CD4-positive, alpha-beta T cell treated with Interleukin-6 for 4 hours (primary cell): ENCODE measurements around the gene SDHC.
A peak's percentile ranks its signal among the peaks of the same experiment; 100 is the strongest.
"Not testable (repeated sequence)": the region's sequence is repeated elsewhere in the genome, so short reads cannot be mapped to it uniquely, and the experiment has no call there.

ENCODE experiments used
- DNase-seq: peaks from one replicate; pipeline ENCODE4 v3.0.0-alpha.2; 2020; ENCODE audit warnings: mixed read lengths

The SDHC gene

DNA sequence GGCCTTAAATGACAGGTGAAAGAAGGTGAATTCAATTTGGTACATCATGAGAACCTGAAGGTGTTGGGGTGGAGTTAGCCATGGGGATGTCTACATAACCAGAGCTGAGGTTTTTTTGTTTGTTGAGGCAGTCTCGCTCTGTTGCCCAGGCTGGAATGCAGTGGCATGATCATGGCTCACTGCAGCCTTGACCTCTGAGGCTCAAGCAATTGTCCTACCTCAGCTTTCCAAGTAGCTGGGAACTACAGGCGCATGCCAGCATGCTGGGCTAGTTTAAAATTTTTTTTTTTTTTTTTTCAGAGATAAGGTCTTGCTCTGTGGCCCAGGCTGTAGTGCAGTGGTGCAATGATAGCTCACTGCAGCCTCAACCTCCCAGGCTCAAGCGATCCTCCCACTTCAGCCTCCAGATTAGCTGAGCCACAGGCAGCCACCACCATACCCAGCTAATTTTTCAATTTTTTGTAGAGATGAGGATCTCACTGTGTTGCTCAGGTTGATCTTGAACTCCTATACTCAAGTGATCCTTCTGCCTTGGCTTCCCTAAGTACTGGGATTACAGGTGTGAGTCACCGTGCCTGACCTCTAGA is 2.5 kb upstream of the SDHC start:
- no peak for DNase-seq

DNA sequence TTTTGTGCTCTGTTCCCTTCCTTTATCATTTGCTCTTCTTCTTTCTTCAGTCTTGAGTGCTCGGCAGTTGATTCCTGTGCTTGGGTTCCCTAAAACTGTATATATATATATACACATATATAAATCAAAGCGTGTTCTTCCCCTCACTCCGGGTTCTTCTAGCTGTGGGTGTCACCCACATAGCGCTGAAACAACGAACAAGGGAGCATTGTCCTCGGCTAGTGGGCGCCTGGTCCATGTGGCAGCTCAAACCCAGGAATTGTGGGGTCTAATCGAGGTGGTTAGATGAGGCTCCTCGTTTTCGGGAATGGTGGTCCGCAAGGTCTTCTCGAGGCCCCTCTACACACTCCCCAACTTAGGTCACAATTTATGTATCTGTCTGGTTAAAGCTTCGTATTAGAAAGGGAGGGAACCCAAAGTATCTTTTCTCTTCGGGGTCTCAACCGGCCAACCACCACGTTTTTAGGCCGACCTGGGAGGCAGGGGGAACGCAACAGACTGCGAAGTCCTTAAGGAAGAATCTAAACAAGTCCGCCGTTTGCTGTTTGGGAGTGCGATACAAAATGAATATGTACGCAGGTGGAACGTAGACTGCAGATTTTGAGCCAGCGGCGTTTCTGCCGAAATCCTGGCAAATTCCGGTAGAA is 504 bp upstream of the SDHC start:
- DNase-seq = peak; percentile 11

DNA sequence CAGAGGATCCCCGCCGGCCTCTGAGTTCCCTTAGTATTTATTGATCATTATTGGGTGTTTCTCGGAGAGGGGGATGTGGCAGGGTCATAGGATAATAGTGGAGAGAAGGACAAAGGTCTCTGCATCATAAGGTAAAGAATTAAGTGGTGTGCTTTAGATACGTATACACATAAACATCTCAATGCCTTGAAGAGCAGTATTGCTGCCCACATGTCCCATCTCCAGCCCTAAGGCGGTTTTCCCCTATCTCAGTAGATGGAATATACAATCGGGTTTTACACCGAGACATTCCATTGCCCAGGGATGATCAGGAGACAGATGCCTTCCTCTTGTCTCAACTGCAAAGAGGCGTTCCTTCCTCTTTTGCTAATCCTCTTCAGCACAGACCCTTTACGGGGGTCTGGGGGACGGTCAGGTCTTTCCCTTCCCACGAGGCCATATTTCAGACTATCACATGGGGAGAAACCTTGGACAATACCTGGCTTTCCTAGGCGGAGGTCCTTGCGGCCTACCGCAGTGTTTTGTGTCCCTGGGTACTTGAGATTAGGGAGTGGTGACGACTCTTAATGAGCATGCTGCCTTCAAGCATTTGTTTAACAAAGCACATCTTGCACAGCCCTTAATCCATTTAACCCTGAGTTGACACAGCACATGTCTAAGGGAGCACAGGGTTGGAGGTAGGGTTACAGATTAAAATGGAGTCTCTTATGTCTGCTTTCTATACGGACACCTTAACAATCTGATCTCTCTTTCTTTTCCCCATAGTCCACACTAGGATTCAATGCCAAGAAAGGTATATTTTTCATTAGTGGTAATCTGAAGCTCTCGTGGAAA is 1.9 kb downstream of the SDHC start:
- DNase-seq = not testable (repeated sequence)

DNA sequence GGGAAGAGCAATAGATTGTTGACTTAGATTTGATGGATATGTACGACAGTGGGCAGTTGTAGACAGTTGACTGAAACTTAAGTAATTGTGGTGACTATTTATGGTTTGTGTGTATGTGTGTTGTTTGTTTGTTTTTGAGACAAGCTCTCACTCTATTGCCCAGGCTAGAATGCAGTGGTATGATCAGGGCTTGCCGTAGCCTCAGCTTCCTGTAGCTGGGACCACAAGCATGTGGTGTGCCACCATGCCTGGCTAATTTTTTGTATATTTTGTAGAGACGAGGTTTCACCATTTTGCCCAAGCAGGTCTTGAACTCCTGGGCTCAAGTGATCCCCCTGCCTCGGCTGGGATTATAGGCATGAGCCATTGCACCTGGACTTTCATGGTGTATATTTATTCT is 9.8 kb downstream of the SDHC start:
- DNase-seq = no peak

DNA sequence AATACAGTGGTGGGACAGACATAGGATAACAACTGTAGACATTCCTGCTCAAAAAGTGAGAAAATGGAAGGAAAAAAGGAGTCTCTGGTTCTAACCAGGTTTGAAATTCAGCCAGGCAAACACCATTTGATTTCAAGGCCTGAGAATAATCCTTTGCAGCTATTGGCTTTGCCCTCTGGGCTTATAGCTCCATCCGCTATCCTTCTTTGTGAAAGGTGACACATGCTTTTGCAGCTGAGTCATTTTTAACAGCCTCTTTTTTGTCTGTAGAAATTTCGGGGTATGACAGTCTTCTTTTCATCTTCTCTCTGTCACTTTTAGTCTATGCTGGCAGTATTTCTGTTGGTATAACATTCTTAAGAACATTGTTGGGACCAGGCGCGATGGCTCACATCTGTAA is 16.2 kb downstream of the SDHC start:
- DNase-seq = no peak

DNA sequence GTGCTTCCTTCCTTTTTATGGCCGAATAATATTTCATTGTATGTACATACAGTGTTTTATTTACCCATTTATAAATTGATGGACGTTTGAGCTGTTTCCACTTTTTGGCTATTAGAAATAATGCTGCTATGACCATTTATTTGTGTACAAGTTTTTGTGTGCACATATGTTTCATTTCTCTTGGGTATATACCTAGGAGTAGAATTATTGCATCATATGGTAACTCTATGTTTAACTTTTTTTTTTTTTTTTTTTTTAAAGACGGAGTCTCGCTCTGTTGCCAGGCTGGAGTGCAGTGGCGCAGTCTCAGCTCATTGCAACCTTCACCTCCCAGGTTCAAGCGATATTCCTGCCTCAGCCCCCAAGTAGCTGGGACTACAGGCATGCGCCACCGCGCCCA is 19.0 kb downstream of the SDHC start:
- DNase-seq = no peak

DNA sequence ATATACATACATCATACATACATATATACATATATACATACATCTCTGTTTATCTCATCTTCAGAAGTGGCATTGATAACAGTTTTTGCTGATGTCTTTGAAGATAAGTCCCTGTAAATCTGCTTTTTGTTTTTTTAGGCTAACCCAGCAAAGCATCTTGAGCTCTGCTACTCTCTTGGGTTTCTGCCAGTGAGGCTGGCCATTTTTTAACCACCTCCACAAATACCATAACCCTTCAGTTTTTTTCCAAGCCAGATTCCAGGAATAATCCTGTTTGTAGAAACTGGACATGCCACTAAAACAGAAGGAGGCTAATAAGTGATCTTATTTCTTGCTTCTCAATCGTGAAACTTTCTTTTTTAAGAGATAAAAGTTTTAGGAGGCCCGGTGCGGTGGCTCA is 21.6 kb downstream of the SDHC start:
- no peak for DNase-seq

DNA sequence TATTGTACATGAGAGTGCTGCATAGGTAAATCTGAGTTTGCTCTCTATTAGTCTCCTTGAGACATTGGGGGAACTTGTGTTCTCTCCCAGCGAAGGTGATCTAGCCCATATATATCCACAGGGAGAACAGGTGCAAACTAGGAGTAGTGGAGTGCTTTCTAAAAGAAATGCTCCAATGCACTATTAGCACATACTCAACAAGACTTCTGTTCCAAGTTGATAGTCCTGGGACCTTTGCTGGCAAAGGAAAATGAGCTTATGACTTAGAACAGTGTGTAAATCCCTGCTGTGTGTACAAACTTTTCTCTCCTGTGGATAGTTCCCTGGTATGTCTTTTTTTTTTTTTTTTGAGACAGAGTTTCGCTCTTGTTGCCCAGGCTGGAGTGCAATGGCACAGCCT is 28.0 kb downstream of the SDHC start:
- no peak for DNase-seq

DNA sequence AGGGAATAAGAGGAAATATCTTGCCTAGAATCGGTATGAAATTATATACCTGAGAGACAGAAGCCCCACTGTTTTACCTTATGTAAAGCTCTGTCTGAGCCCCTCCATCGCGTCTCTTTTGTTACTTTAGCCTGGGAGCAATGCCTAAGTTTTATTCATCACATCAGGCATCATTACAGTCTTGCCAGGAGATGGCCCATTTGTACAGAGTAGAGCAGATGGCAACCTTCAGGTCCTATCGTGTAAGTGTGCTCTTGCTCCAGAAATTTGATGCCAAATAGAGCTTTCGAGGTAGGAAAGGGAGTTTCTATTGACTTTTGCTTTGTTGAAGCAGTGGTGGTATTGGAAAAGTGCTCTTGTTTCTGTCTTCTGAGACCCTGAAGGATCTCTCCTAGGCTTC is 28.6 kb downstream of the SDHC start:
- DNase-seq = no peak

DNA sequence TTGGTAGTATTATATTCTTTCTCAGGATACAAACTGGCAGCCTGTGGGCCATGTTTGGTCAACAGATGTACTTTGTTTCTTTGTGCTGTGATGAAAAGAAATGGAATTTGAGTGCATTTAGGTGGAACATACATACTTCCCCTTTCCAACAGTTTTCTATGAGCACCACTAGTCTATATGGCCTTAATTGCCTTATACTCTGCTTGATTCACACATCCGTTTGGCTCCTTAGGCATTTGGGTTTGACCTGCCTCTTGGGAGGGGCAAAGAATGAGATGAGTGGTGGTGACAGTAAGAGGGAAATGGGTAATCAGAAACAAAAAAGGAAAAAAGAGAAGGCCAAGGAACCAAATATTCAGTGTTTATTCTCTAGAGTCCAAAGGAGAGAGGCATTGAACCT is 36.5 kb downstream of the SDHC start:
- DNase-seq = no peak

DNA sequence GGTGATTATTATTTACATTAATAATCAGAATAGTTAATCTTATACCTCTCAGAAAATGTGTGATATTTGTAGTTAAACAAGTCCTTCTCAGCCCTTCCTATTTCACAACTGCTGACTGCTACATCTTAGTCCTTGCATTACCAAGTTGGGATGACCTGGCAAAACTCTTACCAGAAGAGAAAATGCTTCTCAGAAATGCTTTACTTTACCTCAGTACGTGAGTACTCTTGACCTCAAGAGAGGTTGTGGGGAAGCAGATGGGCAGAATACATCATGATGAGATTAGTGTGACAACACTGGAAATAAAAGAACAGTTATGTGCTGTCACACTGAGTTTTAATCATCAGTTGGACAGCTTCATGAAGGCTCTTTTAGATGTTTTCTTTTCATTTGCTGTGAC is 37.3 kb downstream of the SDHC start:
- no peak for DNase-seq

DNA sequence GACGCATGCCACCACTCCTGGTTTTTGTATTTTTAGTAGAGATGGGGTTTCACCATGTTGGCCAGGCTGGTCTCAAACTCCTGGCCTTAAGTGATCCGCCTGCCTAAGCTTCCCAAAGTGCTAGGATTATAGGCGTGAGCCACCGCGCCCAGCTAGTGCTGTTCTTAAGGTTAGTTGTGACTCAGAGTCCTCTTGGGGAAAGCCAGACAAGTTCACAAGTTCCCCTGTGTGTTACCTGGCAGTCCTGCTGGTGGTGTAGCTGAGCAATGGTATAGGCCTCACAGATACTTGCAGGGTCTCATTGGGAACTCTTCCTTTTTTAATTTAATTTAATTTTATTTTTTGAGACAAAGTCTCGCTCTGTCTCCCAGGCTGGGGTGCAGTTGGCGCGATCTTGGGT is 42.9 kb downstream of the SDHC start:
- DNase-seq = no peak

DNA sequence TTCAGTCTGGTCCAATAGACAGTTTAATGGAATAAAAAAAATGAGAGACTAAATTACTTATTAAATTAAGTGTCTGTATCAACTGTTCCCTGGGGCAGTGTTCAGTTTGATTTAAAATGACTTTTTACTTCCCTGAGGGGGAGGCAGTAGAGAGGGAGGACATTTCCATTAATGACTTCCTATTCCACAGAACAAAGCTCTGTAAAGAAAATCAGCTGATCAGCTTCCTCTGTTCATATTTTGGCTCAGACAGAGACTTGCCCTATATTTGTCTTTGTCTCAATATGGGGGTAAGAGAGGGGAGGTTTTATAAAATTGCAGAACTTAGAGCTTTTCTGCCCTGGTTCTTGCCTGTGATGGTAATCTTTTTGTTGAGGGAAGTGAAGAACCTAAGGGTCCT is 45.1 kb downstream of the SDHC start:
- DNase-seq = no peak

DNA sequence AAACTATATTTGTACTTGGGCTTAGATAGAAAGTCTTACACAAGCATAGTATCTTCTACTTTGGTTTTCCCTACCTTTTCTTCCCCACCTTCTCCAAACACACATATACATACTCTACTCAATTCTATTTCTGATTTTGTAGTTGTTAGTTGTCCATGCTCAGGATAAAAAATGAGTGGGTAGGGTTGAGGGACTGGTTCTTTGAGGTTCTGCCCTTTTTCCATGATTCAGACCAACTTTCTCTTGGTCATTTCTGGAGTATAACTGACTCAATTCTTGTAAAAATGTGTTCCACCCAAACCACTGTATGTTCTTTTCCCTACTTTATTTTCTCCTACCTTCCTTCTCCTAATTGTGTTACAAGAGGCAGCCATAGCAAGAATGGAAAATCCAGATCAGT is 50.2 kb downstream of the SDHC start:
- DNase-seq = no peak

DNA sequence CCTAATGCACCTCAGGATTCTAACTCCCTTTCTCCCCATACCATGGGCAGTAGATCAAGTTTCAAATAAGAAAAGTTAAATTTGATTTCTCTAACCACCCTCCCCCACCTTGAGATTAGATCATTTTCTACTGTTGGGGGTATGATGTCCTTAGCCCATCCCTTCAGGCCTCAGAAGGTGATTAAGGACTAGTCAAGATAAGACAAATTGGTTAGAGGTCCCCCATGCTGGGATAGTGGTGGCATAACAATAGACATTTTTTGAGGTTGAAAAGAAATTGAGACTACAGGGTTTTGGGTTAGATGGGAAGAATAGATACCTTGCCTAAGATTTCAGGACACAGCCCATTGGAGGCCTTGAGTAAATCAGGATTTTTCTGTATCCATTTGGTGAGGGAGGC is 51.0 kb downstream of the SDHC start:
- DNase-seq = no peak

DNA sequence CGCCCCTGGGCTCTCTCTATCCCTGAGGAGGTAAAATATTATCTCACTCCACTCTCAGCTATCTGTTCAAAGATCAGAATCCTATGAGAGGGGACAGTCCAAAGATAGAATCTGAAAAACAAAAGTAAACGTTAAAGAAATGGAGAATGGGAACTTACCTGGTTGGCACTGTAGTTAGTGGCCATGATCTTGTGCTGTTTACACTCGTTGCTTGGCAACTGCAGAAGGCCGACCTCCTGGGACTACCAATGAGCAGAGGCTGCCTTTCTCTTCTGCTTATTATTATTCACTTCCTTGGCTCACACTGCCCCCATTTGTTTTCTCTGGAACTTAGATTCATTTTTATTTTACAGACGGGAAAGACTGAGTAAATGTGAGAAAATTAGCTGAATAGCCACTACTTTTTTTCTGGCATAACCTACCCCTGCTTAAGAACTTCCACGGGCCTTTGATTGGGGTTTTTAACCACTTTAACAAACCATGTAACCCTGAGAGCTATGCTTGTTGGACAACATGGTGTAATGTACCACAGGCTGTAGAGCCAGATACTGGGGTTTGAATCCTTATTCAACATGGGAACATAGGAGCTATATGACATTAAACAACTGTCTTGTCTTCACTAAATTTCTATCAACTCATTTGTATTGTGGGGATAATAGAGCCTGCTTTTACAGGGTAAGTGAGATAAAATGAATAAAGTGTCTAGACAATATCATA is 53.7 kb downstream of the SDHC start, which contains the start of gene CFAP126:
Gene CFAP126 (minus strand): TSS at position 193 of the 717 bp plus-strand sequence. CDS start 8 bp downstream, at position 185.
- DNase-seq = peak; percentile 51

DNA sequence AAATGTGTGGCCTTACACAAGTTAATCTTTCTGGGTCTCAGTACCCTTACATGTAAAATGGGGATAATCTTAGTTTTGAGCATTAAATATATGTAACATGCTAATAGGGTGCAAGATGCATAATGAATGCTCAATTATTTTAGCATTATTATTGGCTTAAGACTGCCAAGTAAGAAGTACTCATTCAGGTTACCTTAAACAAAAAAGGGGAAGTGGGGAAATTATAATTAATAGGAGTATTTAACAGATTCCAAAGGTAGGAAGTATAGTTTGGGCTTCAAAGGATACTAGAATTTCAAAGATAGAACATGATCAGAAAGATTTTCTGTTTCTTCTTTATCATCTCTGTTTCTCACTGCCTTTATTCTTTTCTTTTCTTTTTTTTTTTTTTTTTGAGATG is 59.3 kb downstream of the SDHC start:
- no peak for DNase-seq

DNA sequence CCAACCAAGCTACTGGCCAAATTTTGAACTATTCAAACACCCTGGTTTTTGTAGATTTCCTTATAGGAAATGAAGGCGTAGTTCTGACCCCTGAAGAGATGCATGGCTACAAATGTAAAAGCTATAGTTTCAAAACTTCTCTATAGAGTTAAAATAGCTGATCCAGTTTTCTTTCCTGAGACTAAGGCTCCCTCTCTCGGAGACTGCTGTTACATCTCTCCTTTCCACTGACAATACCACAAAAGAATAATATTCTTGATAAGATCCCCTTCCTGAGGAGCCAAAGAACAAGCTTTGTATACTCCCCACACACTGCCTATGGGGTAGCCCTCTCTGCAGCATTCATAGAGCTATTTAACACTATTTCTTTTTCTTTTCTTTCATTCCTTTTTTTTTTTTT is 60.2 kb downstream of the SDHC start:
- no peak for DNase-seq

DNA sequence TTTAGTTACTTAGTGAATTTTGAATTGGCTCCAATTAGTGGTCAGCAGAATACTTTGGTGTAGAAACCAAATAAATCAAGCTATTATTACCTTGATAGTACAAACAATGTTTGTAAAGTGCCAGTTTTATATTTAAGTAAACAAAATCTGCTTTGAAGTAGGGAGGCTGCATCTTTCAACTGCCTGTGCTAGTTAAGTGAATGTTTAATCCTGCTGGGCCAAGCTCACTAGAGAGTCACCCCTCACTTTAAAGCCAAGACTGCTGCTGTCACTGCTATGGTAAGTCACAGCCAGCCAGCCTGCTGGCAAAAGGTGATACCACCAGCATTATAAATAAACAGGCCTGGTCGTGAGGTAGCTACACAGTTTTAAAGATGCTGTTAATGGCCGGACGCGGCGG is 63.8 kb downstream of the SDHC start:
- DNase-seq = no peak

DNA sequence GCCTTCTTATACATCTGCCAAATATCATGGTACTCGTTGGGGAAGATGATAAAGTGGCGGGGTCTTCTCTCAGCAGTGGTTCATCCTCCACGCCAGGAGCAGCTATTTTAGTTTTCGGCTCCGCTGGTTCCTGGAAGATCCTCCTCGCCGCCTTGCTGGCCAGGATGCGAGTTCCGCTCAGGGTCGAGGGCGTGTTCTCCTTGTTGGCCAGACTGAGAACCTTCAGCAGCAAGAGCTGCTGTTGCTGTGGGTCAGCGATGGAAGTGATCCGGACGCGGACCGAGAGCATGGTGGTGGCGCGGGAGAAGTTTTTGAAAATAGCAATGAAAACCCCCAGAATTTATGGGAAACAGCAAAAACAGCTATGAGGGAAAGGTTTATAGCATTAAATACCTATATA is 64.9 kb downstream of the SDHC start:
- DNase-seq = no peak

DNA sequence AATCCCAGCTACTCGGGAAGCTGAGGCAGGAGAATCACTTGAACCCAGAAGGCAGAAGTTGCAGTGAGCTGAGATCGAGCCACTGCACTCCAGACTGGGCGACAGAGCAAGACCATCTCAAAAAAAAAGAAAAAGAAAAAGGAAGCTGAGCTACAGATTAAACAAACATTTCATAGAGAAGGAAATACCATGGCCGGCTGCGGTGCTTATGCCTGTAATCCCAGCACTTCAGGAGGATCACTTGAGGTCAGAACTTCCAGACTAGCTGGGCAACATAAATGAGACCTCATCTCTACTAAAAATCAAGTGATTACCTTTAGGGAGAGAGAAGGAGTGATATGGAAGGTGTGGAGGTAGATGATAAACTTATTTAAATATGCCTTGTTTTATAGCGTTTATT is 67.5 kb downstream of the SDHC start:
- DNase-seq = no peak

DNA sequence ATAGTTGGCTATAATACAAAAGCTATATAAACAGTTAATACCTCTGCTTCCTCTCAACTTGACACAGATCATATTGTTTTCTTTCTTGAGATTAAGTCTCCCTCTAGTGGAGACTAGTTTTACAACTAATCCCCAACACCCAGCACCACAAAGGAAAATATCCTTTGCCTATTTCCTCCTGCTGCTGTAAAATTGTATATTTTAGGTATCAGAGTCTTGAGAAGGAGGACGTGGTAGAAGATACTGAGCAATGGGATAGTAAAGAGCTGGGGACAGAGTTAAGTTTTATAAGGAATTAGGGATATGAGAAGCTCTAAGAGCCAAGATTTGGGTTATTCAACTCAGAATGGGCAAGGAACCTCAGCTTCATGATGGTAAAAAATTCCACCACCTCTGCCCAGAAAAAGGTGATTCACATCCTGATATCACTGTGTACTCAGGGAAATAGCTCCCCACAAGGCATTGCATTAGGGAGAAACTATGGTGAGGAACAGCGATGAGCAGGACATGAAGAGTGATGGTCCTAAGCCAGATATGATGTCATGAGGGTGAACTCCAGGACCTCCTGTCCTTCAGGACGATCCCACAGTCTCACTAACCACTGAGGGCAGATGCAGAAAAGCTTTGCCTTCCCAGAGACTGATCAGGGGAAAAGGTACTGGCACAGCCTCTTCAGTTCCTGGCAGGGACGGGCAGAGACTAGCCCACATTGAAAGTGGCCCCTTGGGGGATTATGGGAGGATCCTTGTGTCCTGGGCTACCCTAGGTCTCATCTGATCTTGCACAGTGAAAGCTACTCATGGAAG is 68.2 kb downstream of the SDHC start:
- DNase-seq = no peak

DNA sequence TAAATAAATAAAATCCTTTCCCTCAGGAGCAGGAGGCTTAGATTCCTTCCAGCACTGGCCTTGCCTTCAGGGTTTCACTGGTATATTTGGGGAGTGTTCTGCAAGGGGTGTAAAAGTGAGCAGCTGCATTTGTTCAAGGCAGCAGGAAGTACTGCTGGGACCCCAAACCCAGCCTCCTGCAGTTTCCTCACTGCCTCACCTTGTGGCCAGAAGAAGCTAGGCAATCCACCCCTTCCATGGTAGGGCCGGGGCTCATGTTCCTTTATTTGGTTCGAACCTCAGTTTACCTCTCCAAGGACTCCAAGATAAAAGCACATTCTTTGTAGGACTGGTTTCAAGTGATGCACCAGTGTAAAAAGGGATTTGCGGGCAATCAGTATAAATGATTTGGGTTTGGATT is 74.5 kb downstream of the SDHC start:
- DNase-seq = no peak
